HCEC 1CT (cell line): ENCODE measurements around the gene AKNAD1.
"Not testable (repeated sequence)": the region's sequence is repeated elsewhere in the genome, so short reads cannot be mapped to it uniquely, and the experiment has no call there.

Experiments
- DNase-seq: peaks from one replicate; pipeline ENCODE4 v3.0.0-alpha.2; 2017

AKNAD1 gene

DNA sequence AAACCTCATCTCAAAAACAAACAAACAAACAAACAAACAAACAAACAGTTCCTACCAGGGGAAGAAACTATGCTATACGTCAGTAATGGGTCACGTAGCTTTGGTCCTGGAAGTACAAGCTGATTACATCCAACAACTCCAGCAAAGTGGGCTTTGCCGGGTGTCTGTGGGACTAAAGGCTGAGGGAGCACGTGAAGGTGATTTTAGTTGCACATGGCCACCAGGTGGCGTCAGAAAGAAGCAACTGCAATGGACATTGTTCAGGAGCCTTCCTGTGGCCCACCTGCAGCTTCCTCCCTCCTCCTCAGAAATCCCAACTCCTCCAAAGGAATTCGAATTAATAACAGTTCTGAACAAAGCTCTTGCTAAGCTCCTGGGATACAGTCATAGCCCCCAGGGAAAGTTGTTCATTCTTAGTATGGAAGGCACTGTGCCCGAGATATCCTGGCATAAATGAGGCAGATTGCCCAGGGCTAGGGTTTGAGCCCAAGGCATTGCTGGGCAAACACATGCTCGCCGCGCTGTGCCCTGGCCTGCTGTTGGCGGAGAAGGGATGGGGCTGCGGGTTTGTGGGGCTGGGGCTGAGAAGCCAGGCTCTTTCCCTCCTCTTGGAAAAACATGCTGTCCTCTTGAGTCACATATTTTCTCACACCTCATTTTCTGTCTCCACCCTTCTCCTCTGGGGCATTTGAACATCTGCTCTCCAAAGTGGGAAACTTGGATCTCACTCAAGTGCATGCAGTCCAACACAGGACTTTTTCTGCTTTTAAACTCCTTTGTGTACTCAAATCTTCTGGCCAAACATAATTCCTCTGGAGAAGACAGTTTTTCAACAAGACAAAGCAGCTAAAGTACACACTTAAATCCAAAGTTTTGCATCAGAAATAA lies 28.6 kb downstream of the AKNAD1 start:
- DNase-seq: peak; percentile 75

DNA sequence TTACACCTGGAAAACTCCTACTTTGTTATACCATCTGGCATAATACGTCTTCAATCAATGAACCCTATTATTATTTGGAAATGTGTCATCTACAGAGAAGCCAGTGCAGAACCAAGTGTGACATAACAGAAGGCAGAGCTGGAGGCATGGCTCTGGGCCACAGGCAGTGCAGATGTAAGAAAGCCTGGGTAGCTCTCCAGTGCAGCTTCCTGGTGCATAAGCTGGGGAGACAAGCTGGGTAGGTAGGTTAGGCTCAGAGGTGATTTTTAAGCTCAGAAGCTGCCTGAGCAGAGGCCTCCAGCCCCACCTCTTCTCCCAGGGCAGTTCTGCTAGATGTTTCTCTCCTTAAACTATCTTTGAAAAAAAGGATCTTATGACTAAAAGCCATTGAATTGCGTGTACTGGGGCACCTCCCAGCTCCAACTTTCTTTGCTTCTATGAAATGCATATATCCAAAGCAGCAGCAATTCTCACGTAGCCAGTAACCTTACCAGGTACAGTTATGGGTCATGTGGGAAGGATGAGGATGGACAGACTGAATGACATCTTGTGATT lies 30.7 kb downstream of the AKNAD1 start:
- no peak for DNase-seq

DNA sequence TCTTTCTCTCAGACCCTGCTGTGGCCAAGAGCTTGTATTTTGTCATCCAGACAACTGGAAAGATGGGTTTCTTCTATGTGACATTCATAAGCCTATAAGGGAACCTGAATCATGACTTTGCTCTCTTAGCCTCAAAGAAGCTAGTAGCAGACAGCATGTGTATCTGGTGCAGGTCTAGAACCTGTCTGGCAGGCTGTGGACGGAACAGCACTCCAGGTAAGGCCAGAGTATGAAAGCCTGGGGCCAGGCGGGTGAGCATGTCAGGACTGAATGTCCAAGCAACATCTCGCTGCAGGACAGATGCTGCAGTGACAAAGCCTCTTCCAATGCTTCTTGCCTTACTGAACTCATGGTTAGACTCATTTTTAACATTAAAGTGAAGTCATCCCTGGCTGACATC lies 32.8 kb downstream of the AKNAD1 start:
- no peak for DNase-seq

DNA sequence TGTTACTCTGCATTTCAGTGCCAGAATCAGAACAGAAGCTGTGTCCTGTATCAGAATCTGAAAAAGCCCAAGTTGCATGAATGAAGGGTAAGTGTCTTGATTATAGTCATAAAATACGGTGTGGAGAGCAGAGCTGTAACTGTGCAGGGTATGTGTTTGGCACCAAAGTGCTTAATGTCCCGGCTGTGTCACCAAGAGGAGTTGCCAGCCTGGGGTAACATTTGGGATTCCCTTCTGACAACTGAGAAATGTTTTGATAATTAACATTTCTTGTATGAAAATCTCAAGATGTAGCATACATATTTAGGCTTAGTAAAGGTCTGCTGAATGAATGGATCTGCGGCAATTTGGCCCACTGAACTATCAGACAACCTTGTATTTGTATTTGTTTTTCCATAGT lies 33.3 kb downstream of the AKNAD1 start:
- no peak for DNase-seq

DNA sequence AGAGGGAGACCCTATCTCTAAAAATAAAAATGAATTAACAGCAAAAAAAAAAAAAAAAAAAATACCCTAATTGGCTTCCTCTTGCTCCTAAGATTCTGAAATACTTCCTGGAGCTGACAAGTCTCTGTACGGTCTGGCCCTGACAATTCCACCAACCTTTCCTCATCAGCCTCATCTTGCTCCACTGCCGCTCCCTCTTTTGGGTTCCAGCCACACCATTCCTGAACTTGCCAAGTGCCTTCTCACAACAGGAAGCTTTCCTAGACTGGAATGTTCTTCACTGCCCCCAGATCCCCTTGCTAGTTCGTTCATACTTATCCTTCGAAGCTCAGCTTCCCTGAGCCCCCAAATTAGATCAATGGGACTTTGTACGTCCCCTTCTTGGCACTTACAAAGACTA lies 37.0 kb downstream of the AKNAD1 start:
- no peak for DNase-seq

DNA sequence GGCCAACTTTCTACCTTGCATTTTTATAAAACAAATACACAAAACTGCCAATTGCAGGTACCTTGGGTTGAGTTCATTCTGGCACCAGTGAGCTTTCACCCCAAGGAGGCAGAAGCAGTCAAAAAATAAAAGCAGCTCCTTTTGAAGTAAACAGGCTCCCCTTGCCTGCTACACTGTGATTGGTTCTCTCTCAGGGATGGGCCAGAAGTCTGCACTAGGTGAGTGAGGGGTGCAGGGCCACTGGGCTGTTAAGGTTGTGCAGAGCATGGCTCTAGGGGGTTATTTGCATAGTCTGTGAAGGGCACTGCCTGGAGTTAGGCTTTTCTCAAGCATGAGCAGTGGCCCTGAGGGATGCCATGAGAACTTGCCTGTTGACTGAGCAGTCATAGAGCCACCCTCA lies 39.1 kb downstream of the AKNAD1 start:
- no peak for DNase-seq

DNA sequence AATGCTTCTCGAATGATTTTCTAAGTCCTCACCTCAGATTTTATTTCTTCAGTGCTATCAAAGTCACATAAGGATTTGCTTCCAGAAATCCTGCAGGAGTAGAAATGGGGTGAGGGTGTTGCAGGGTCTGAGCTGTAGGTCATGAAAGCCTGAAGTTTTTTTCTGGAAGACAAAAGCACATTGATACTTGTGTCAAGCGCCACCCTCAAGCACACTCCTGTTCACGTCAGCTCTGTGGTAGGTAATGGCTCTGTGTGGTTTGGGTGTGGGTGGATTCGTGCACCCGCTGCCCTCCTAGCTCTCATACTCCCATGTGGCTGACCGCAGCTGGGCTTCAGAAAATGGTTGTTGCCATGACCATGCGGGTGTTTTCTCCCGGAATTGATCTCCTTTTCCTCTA lies 39.9 kb downstream of the AKNAD1 start:
- DNase-seq: peak; percentile 69

DNA sequence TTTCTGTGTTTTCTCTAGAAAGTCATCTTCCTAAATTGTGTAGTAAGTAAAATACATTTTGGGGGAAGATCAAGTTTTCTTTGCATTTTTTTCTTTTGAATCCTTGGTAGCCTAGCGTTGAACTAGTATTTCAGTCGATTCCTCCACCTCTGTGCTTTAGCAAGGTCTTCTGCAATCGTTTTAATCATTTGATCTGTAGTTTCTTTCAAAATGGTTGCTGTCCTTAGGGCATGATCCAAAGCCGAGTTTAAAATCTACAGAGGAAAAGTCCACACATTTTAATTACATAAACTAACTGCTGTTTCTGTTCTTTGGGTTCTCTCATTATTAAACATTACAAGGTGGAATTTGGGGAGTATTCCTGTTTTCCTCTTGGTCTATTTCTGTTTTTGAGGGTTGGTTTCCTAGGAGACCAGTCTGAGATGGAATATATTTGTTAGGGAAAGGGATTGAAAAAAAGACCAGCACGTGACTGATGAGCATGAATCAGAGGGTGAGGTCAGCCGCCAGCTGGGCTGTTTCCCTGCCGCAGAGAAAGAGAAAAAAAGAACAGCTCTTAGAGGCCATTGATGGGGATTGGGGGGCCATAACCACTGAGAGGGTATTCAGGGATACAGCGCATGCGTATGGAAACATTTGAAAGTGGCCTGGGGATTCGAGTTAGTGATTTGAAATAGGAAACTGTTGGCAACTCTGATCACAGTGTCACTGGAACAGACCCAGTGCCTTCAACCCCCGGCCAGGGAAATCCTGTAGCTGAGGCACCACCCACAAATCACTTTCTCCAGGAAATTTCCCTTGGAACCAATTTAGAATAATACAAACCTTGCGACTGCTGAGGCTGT lies 40.6 kb downstream of the AKNAD1 start:
- DNase-seq: peak; percentile 95

DNA sequence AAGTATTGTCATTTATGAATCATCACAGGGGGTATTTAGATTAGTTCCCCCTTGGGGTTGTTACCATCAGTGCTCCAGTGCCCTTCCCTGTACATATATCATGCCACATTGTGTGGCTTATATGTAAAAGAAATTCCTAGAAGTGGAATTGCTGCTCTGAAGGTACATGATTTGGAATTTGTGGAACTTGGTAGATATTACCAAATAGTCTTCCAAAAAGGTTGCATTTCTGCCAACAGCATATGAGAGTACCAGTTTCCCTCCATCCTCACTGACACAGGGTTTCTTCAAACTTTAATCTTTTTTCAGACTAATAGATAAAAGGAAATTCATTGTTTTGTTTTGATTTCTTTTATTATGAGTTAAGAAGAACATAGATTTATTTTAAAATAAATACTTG lies 41.3 kb downstream of the AKNAD1 start:
- peak; percentile 24 for DNase-seq

DNA sequence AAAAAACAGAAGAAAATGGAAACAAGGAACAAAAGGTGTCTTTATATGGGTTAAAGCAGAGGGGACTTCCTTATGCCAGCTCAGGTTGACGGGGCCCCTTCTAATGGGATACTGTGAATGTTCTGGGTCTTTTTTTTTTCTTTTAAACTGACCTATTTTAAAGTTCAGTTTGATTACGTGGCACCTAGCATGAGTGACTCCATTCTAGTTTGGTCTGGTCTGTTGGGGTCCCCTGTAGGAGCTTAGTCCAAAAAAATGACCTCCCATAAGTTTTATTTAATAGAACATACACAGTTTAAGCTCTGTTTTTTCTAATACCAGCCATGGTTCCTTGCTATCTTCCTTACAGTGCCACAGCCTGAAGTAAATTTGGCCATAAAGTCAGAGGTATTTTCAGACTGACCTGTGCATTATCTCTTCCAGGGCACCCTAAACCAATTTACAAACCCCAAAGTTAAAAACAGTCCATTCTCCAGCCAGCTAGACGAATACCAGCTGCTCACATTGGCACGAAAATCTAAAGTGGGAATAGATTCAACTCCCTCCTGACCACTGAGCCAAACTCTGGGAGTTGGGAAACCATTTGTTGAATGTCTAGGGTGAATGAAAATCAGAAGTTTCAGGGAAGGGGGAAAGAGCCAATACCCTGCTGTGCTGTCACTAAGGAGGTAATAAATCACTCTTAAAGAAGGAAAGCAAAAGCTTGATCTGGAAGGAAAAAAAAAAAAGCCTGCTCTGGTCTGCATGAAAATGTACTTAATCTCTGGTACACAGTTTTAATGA lies 42.4 kb downstream of the AKNAD1 start:
- peak; percentile 54 for DNase-seq

DNA sequence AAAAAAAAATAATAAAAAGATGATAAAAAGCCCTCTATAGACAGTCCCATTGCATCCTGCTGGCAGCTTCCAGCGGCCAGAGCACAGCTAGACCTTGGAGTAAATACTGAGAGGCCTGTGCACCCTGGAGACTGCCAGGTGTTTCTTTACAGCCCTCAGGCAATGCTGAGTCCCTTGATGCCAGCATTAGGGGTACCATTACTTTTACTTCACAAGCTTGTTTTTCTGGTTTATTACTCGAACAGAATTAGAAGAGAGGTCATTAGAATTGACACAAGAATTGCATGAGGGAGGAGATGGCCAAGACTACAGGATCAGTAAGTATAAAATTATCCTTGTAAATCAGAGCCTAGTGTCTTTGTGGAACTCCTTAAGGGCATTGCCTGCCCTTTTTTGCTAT lies 43.6 kb downstream of the AKNAD1 start:
- peak; percentile 59 for DNase-seq

DNA sequence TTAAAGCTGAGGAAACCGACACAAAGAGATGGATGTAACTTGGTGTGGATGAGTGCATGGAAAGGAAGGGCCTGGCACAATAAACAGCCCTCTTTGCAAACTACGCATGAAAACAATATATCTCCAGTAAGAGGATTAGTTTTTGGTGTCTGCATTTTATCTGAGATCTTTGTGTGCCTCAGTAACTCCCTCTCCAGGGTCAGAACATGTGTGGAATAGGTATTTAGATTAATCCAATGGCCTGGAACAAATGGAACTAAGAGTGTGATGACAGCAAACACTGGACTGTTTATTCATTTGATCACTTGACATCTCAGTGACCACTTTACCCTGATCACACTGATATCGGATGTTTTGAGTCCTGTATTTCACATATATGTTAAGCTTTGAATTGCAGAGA lies 45.3 kb downstream of the AKNAD1 start:
- no peak for DNase-seq

DNA sequence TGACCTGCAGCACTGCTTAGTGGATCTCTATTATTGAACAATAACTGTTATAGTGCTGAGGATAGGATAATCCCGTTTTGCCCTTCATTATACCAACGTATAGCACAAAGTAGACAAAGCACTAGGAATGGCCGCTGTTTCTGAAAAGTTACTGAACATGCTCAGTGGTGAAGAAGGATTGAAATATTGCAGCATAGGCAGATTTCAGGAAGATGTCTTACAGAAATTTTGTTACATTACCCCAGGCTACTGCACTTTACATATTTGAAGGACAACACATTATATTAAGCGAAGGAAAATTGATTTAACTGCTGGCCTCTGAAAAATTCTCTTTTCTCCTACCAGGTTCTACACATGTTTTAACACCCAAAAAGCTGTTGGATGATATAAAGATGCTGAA lies 48.5 kb downstream of the AKNAD1 start:
- DNase-seq: no peak

DNA sequence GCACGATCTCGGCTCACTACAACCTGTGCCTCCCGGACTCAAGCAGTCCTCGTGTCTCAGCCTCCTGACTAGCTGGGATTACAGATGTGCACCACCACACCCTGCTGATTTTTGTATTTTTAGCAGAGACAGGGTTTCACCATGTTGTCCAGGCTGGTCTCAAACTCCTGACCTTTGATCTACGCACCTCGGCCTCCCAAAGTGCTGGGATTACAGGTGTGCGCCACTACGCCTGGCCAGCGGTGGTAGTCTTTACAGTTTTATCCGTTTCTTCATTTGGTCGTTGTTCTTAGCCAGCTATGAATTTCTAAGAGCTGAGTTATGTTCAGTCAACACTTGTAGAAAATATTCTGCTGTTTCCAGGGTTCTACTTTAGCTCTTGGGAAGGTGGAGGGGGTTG lies 53.3 kb downstream of the AKNAD1 start:
- DNase-seq: no peak

DNA sequence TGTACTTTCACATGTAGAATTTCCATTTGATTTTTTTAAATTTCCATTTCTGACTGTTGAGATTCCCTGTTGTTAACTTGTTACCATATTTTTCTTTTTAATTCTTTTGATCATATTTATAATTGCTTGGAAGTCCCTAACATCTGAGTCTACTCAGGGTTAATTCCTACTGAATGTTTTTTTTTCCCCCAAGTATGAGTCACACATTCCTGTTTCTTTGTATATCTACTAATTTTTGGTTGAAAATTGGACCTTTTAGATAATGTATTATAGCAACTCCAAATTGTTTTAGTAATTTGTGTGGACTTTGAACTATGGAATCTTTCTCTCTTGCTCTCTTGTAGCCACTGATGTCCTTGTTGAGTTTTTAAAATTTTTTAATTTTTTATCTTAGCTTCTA lies 55.8 kb downstream of the AKNAD1 start:
- DNase-seq: peak; percentile 39

DNA sequence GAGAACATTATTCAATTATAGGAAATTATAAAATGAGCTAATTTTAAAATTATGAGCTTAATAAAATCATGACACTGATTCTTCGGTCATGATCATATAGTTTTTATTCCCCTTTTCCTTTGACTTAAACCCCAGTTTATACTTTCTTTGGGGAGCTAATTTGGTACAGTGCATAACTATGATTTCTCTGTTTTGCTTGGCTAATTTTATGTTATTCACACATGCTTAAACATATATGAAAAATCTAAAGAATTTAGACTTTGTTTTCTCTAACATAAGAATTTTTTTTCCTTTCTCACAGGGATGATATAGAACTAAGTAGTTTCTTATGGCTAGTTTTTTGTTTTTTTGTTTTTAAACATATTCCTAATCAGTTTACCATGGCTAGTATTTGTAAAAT lies 57.9 kb downstream of the AKNAD1 start:
- DNase-seq: no peak

DNA sequence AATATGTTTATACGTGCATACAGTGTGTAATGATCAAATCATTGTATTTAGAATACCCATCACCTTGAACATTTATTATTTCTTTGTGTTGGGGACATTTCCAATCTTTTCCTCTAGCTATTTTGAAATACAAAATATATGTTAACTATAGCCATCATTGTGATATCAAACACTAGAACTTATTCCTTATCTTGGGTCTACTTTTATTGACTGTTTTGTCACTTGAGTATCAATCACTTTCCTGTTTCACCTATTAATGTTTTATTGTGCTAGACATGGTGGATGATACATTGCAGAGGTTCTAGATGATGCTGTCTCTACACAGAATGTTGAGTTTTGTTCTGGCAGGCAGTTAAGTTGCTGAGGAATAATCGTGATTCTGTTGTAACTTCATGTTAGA lies 64.5 kb downstream of the AKNAD1 start:
- DNase-seq: no peak

DNA sequence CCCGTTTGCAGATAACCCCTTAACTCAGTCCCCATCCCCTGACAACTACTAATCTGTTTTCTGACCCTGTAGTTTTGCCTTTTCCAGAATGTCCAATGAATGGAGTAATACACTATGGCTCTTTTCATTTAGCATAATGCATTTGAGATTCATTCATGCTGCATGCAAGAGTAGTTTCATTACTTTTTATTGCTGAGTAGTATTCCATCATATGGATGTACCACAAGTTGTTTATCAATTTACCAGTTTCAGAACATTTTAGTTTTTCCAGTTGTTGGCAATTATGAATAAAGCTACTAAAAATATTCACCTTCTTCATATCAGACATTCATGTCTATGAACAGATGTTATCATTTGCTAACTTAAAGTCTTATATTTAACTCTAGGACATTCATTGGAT lies 65.1 kb downstream of the AKNAD1 start:
- DNase-seq: no peak

DNA sequence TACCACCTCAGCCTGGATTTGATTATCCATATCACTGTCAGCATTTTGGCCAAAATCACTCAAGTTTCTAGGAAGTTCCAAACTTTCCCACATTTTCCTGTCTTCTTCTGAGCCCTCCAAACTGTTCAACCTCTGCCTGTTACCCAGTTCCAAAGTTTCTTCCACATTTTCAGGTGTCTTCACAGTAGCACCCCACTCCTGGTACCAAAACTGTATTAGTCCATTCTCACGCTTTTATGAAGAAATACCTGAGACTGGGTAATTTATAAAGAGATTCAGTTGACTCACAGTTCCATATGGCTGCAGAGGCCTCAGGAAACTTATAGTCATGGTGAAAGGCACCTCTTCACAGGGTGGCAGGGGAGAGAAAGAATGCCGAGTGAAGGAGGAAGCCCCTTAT lies 71.0 kb downstream of the AKNAD1 start:
- DNase-seq: no peak

DNA sequence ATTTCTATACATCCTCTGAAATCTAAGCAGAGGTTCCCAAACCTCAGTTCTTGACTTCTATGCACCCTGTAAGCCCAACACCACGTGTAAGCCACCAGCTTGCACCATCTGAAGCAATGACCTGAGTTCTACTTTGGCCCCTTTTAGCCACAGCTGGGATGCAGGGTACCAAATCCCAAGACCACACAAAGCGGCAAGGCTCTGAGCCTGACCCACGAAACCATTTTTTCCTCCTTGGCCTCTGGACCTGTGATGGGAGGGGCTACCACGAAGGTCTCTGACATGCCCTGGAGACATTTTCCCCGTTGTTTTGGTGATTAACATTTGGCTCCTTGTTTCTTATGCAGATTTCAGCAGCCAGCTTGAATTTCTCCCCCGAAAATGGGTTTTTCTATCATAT lies 71.6 kb downstream of the AKNAD1 start:
- no peak for DNase-seq

DNA sequence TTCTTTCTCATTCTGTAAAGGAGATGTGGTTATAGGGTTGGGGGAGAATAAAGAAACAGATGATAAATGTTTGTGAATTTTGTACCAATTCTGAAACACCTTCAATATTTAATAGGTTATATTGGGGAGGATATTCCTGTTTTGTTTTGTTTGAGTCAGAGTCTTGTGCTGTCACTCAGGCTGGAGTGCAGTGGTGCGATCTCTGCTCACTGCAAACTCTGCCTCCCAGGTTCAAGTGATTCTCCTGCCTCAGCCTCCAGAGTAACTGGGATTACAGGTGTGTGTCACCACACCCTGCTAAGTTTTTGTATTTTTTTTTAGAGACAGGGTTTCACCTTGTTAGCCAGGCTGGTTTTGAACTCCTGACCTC lies 75.3 kb downstream of the AKNAD1 start:
- DNase-seq: not testable (repeated sequence)

DNA sequence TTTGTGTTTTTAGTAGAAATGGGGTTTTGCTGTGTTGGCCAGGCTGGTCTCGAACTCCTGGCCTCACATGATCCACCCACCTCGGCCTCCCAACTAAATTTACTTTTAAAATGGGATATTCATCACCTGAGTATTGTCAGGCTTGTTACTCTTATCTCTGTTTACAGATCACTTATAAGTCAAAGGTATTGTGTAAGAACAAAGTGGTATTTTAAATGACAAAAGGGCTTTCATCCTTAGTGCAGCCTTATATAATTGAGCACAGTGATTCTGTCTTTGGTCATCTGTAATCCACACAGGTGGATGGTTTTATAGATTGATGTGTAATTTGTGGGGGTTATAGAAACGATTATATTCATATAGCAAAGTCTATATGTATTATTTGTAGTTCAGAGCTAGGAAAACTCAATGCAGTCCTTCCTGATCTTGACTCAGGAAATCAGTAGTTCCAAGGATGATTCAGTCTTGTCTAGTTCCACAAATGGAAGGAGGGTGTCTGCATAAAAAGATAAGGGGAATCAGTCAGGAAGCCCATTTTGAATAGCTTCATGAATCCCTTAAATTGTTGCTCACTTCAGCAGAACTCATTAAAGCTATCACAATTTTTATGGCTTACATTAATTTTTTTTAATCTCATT lies 75.8 kb downstream of the AKNAD1 start:
- DNase-seq: no peak

DNA sequence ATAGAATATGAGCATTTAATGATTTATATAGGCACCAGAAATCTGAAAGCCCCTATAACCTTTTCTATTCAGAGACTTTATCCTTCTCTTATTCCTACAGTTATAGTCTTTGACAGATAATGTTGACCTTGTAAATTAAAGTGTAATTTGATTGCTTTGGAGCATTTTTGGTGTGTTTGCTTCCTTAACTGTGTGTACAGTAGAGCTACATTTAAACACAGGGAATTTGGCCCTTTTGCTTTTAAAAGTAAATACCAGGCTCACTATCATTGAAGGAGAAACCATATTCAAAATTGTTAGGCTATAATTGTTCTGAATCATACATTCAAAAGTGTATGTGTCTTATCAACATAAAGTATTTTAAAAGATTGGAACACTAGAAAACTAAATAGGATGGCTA lies 77.4 kb downstream of the AKNAD1 start:
- no peak for DNase-seq
